Upper lobe of right lung (tissue), 1 donor: ENCODE data around the gene KPNA3. TPM values are rescaled to one million over a fixed set of nuclear protein-coding genes. Genes with fewer than 3 reads are reported as not detected.
A peak's percentile ranks its signal among the peaks of the same experiment; 100 is the strongest.

Experiments used
- ATAC-seq: fragments of 200-7000 bp; cut with Tn5 transposase; one replicate; pipeline ENCODE4 v1.9.1; 2020; ENCODE audit warnings: mild to moderate bottlenecking, moderate library complexity
- DNase-seq: peaks from one replicate; pipeline ENCODE4 v3.0.0-alpha.2; 2020
- H3K27ac ChIP-seq: fragments of 200-600 bp; one replicate; pipeline ENCODE4 v1.8.0; 2022
- H3K27me3 ChIP-seq: fragments of 200-600 bp; one replicate; pipeline ENCODE4 v1.8.0; 2022; ENCODE audit warnings: mild to moderate bottlenecking
- H3K36me3 ChIP-seq: fragments of 200-600 bp; one replicate; pipeline ENCODE4 v1.8.0; 2022
- H3K4me1 ChIP-seq: fragments of 200-600 bp; one replicate; pipeline ENCODE4 v1.8.0; 2022
- H3K4me3 ChIP-seq: fragments of 200-600 bp; one replicate; pipeline ENCODE4 v1.8.0; 2022; ENCODE audit warnings: mild to moderate bottlenecking
- H3K9me3 ChIP-seq: fragments of 200-600 bp; one replicate; pipeline ENCODE4 v1.8.0; 2022
- CTCF ChIP-seq: fragments of 200-600 bp; IDR thresholded peaks from one replicate; pipeline ENCODE4 v1.8.0; 2022; ENCODE audit warnings: antibody characterized with exemption
- intact Hi-C: fragments of 100-400 bp; cut with DNase I; formaldehyde crosslinking; loops from one replicate; pipeline ENCODE4 v1.11.0; 2022
- total RNA-seq: library from RNA; stranded (reverse); fragmentation: NEBNext Ultra II Directional; extraction: Animal tissue kit (Norgen Biotek cat#: 25700); gene quantifications from one replicate; pipeline ENCODE4 v1.2.1, GENCODE V29; 2021
- donor health status: DM: no; HTN: yes; CAD: no; lungs with severe emphysema.

KPNA3 gene
- total RNA-seq, 1 donor from 2014 or later: 35.7 TPM

GRCh38 chr13:49693191-49693733 is 99.2 kb downstream of the KPNA3 start:
- no peak overlapping the region for H3K27ac ChIP-seq
- intact Hi-C loops: no loop called here
- H3K4me1 ChIP-seq: peaks cover 14% of the 10 kb centered on the region
- no peak overlapping the region for H3K4me3 ChIP-seq
- TF ChIP-seq CTCF: no peak
- no peaks in the 10 kb centered on the region for H3K9me3 ChIP-seq
- ATAC-seq (no peak), DNase-seq (no peak)
- H3K36me3 ChIP-seq: no peaks in the 10 kb centered on the region
- no peaks in the 10 kb centered on the region for H3K27me3 ChIP-seq

GRCh38 chr13:49690995-49691784 is 101.3 kb downstream of the KPNA3 start, which contains the start of gene EBPL:
Gene EBPL (minus strand): TSS chr13:49691486. CDS start chr13:49691424, 62 bp downstream.
- intact Hi-C loops: no loop called here
- TF ChIP-seq CTCF: no peak
- H3K27ac ChIP-seq: peak within 1 kb of the TSS; percentile 83
- H3K27me3 ChIP-seq: no peaks in the 10 kb centered on the region
- no peaks in the 10 kb centered on the region for H3K9me3 ChIP-seq
- H3K4me1 ChIP-seq: peaks cover 14% of the 10 kb centered on the region
- ATAC-seq (peak; percentile 99), DNase-seq (peak; percentile 98)
- no peaks in the 10 kb centered on the region for H3K36me3 ChIP-seq
- H3K4me3 ChIP-seq: peak within 1 kb of the TSS; percentile 76

- peak overlapping the region; percentile 76 for H3K4me3 ChIP-seq
- no peaks in the 10 kb centered on the region for H3K9me3 ChIP-seq
- no peak for TF ChIP-seq CTCF
- H3K36me3 ChIP-seq: peaks cover 4% of the 10 kb centered on the region
- H3K4me1 ChIP-seq: peaks cover 14% of the 10 kb centered on the region
- H3K27ac ChIP-seq: peak overlapping the region; percentile 83
- intact Hi-C loops: no loop called here
- DNase-seq (no peak), ATAC-seq (peak; percentile 1)
- H3K27me3 ChIP-seq: no peaks in the 10 kb centered on the region
Observed at GRCh38 chr13:49690133-49690994, 102.1 kb downstream of the KPNA3 start.

GRCh38 chr13:49683489-49683888 is 109.0 kb downstream of the KPNA3 start:
- Histone ChIP-seq H3K4me1 (no peaks in the 10 kb centered on the region), H3K9me3 (no peaks in the 10 kb centered on the region), H3K36me3 (peaks cover 9% of the 10 kb centered on the region), H3K27me3 (no peaks in the 10 kb centered on the region), H3K27ac (no peak overlapping the region), H3K4me3 (no peak overlapping the region)
- no peak for TF ChIP-seq CTCF
- DNase-seq (no peak), ATAC-seq (no peak)
- intact Hi-C loops: no loop called here

GRCh38 chr13:49681842-49682435 is 110.5 kb downstream of the KPNA3 start:
- no peak for ATAC-seq
- Histone ChIP-seq H3K4me3 (no peak overlapping the region), H3K27me3 (no peaks in the 10 kb centered on the region), H3K9me3 (no peaks in the 10 kb centered on the region), H3K27ac (no peak overlapping the region), H3K36me3 (peaks cover 9% of the 10 kb centered on the region), H3K4me1 (no peaks in the 10 kb centered on the region)
- intact Hi-C loops: no loop called here
- TF ChIP-seq CTCF: no peak
- DNase-seq: no peak
